Measurements from ENCODE around the gene CENPF. TPM values are rescaled to one million over a fixed set of nuclear protein-coding genes. Genes with fewer than 3 reads are reported as not detected.
"Not testable (repeated sequence)": the region's sequence is repeated elsewhere in the genome, so short reads cannot be mapped to it uniquely, and the experiment has no call there.

Gene CENPF
- total RNA-seq, 1 experiment from 2014 or later: 123 TPM

DNA sequence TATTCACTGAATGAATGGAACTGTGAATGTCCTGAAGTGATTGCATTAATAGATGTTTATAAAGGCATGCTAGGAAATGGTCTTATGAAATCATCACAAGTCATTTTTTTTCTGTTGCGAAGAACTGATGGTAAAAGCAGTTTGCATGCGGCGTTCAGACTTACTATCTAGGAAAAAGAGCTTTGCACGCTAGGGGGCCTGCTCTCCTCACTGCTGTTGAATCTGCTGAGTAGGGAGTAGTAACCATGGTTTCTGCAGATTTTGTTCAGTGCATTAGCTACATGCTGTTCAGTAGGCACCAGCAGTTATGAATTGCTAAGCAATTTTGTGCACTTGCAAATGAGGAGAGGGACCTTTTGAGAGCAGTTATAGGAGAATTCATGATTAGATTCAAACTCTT is 57.9 kb downstream of the CENPF start:
- peak; percentile 42 for DNase-seq (ENCODE audit: low read depth)

DNA sequence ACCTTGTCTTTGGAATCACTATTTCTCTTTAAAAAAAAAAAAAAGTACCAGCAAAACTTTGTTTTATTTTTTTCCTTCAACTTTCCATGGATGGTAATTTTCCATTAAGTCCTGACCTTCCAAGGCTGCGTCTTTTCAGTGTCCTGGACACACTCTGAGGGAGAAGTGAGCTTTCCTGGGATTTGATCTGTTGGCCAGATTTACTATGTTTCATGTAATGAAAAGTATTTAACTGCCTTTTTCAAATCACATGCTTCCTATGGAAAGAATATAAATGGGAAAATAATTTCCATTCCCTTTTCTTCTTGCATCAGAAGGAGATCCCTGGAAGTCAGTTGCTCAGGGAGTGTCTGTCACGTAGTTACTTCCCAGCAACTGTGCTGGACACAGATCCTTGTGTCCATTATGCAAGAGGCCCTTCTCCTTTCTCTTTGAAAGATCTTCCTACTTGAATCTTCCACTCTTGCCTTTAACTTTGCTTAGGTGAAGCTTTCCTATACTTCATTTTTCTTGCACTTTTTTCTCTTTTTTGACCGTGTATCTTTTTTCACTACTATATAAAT is 59.3 kb downstream of the CENPF start:
- DNase-seq (ENCODE audit: low read depth): no peak

DNA sequence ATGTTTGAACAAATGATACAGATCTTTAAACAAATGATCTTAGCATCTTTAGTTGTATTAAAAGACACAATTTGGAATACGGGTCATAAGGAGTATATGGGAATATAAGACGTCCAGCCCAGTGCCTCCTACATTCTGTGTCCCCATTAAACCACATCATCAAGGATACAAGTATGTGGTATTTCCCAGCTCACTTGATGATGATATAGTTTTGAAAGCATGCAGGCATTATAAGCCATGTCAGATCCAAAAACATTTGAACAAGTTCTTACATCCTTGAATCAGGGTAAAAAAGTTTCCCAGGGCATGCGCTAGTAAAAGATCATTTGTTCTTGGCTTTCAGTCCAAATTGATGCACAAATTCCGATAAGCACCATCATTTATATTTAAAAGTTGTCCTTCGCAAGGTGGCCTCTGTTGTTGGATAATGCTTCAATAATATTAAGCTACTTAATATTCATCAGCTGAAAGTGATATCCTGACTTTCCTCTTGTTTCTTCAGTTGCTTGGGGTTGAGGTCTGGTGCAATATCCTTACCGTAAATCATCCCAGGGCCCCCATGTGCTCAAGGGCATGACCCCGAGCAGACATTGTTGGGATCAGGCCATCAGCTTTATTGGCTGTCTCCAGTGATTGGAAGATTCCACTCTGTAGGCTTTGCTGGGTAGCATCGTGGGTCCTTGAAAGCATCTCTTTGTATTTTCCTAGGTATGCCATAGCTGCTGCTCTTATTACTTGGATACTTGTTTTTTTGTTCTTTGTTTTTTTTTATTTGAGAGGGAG is 61.8 kb downstream of the CENPF start:
- no peak for DNase-seq (ENCODE audit: low read depth)

GRCh38 chr1:214665606-214666110 is 62.7 kb downstream of the CENPF start:
- no peak for DNase-seq (ENCODE audit: low read depth)

DNA sequence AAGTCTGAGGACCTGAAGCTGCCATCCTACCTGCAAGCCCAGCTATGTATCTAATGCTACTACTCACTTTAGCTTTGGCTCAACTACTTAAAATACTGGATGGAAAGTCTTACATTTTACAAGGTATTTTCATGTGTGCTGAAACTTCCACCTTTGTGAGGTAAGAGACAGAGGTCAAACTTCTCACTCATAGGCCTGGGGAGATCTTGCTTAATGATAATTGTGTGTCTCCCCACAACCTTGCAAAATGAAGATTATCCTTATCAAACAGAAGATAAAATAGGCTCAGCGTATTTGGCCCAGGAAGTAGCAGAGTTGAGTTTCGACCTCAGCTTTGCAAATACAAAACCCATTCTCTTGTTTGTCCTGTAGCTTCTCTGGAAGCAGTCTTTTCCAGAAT is 63.7 kb downstream of the CENPF start:
- no peak for DNase-seq (ENCODE audit: low read depth)

DNA sequence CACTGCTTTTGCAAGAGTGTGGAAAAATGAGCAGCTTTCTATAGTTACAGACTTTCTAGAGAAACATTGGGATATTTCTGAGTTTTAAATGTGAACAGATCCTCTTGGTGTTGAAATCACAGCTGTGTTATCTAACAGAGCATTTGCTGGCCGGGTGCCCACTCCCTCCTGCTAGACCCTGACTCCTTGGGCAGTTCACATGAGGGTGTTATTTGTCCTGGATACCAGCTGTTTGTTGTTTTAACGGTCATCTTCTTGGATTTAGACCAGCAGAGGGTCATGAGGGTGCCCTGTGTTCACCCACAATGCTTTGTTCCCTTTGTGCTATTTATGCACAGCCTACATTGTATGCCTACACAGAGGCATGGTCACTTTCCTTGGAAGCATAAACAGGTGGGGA is 67.1 kb downstream of the CENPF start:
- DNase-seq (ENCODE audit: low read depth): peak; percentile 58

DNA sequence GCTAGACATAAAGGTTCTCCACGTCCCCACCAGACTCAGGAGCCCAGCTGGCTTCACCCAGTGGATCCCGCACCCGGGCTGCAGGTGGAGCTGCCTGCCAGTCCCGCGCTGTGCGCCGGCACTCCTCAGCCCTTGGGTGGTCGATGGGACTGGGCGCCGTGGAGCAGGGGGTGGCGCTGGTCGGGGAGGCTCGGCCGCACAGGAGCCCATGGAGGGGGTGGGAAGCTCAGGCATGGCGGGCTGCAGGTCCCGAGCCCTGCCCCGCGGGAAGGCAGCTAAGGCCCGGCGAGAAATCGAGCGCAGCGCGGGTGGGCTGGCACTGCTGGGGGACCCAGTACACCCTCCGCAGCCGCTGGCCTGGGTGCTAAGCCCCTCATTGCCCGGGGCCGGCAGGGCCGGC is 70.0 kb downstream of the CENPF start:
- DNase-seq (ENCODE audit: low read depth): not testable (repeated sequence)

- DNase-seq (ENCODE audit: low read depth): no peak
Observed at GRCh38 chr1:214673576-214673975, 70.6 kb downstream of the CENPF start.

DNA sequence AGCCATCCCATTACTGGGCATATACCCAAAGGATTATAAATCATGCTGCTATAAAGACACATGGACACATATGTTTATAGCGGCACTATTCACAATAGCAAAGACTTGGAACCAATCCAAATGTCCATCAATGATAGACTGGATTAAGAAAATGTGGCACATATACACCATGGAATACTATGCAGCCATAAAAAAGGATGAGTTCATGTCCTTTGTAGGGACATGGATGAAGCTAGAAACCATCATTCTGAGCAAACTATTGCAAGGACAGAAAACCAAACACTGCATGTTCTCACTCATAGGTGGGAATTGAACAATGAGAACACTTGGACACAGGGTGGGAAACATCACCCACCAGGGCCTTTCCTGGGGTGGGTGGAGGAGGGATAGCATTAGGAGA is 72.5 kb downstream of the CENPF start:
- DNase-seq (ENCODE audit: low read depth): not testable (repeated sequence)

DNA sequence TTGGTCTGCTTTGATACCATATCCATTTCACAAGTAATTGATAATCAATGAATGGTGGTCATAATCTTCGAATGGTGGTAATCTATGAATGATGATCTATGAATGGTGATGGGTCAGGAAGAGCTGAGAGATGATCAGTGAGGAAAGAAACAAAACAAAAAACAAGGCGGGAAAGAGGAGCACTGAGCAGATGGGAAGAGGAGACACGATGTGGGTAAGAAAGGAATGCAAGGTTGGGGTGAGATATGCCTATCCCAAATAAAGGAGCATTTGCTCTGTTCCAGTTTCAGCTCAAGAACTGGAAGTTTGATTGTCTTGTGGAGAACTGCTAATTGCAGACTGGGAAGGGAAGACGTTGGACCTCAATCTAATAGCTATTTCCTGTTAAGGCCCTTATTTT is 73.8 kb downstream of the CENPF start:
- DNase-seq (ENCODE audit: low read depth): no peak

DNA sequence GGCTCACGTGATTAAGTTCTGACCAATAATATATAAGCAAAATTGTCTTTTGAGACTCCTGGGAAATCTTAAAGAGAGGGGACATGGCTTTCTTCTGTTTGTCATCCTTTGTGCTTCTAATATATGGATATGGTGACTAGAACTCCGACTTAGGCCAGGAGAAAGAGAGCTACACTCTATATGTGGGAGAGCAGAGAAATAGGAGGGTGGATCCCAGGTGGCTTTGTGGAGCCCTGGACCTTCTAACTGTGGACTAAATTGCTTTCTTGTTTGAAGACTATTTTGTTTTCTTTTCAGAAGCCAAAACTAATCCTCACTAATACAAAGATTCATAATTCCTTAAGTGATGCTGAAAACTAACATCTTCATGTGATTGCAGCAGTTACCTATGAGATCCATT is 75.0 kb downstream of the CENPF start:
- DNase-seq (ENCODE audit: low read depth): no peak

DNA sequence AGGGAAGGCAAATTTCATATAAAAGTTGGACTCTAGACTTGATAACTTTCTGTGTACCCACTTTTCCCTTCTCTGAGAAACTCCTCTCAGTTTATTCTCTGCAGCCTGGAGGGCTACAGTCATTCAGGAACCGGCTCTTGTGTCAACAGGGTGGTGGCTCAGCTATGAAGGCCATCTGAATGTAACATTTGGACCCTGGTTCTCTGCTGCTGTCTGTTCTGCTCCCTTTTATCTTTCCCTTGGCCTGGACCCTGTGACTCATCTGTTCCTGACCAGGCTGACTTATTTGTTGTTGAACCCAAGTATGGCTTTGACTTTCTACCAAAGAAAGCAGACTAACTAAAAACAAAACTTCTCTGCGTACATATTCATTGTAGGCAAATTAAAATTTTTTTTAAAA is 75.4 kb downstream of the CENPF start:
- DNase-seq (ENCODE audit: low read depth): peak; percentile 31

GRCh38 chr1:214683621-214684020 is 80.6 kb downstream of the CENPF start:
- no peak for DNase-seq (ENCODE audit: low read depth)

GRCh38 chr1:214685906-214686305 is 82.9 kb downstream of the CENPF start:
- no peak for DNase-seq (ENCODE audit: low read depth)

DNA sequence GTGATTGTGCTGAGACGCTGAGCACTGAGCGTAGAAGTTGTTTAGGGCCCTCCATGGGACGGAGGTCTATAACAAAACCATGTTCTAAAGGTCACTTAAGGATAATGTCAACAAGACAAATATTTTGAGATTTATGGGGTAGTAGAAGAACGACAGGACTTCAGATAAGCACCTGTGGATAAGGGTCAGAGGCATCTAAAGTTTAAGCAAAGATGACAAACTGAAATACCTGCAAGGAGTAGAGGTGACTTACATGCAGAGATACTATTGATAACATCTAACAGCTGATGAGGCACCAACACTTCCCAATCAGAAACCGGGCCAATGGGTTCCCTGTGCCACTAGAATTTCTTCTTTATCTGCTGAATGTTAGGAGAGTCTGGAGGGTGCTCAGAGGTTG is 83.5 kb downstream of the CENPF start:
- no peak for DNase-seq (ENCODE audit: low read depth)

GRCh38 chr1:214688891-214689290 is 85.9 kb downstream of the CENPF start:
- DNase-seq (ENCODE audit: low read depth): no peak

GRCh38 chr1:214694769-214695168 is 91.8 kb downstream of the CENPF start:
- no peak for DNase-seq (ENCODE audit: low read depth)

- DNase-seq (ENCODE audit: low read depth): no peak
Observed at GRCh38 chr1:214698559-214698958, 95.6 kb downstream of the CENPF start.

GRCh38 chr1:214700437-214700836 is 97.4 kb downstream of the CENPF start:
- DNase-seq (ENCODE audit: low read depth): no peak

GRCh38 chr1:214702556-214702955 is 99.6 kb downstream of the CENPF start:
- peak; percentile 21 for DNase-seq (ENCODE audit: low read depth)

DNA sequence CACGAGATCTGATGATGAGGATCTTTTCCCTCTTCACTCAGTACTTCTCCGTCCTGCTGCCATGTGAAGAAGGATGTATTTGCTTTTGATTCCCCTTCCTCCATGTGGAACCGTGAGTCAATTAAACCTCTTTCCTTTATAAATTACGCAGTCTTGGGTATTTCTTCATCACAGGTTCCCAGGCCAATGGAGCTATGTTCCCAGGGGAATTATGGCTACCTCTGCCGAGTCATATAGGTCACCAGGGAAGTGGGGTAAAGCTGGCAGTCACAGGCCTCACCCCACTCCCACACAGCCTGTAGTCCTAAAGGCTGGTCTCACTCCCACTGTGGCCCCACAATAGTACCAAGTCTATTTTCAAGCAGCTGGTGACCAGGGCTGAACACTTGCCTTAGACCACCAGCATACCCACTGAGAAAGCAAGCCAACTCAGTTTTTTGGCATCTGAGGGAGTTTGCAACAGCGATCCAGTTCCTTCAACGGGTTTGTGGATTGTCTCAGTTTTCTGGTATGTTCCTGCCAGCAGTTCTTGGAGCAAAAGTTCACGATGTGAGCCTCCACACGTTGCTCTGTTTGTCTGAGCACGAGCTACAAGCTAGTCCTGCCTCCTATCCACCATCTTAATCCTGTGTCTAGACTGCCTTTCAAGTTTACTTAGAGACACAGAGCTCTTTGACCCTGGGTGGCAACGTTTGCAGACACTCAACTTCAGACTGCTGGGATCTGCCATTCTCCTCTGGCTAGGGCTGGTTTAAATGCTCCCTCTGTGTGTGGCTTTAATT is 104.5 kb downstream of the CENPF start:
- DNase-seq (ENCODE audit: low read depth): no peak

- no peak for DNase-seq (ENCODE audit: low read depth)
Observed at GRCh38 chr1:214708321-214708955, 105.4 kb downstream of the CENPF start.
